Fibroblast of lung (primary cell): ENCODE results near the gene RRAGD. TPM values are rescaled to one million over a fixed set of nuclear protein-coding genes. Genes with fewer than 3 reads are reported as not detected.

Experiments
- DNase-seq, 2 donors: peaks; one replicate each; pipeline versions ENCODE4 v3.0.0 to v3.0.0-alpha.2; 2010; ENCODE audit warnings: low read depth in 2 of 2
- H2AFZ ChIP-seq: 2 replicates; pipeline ENCODE4 v1.5.1; 2012; ENCODE audit warnings: low read length, control low read depth, inconsistent platforms
- H3K27ac ChIP-seq: 2 replicates; pipeline ENCODE4 v1.5.1; 2011; ENCODE audit warnings: low read length, control low read depth; ENCODE audit not compliant: insufficient read depth
- H3K27me3 ChIP-seq: 2 replicates; pipeline ENCODE4 v1.5.1; 2011; ENCODE audit warnings: mild to moderate bottlenecking, low read length; ENCODE audit not compliant: control insufficient read depth, insufficient read depth
- H3K36me3 ChIP-seq: 2 replicates; pipeline ENCODE4 v1.5.1; 2011; ENCODE audit warnings: low read length; ENCODE audit not compliant: control insufficient read depth, insufficient read depth
- H3K4me1 ChIP-seq: 2 replicates; pipeline ENCODE4 v1.5.1; 2011; ENCODE audit warnings: low read length; ENCODE audit not compliant: control insufficient read depth, insufficient read depth; ENCODE audit errors: extremely low read depth
- H3K4me2 ChIP-seq: 2 replicates; pipeline ENCODE4 v1.5.1; 2011; ENCODE audit warnings: low read length, control low read depth; ENCODE audit not compliant: insufficient read depth; ENCODE audit errors: extremely low read depth
- H3K4me3 ChIP-seq, 4 experiments: fragments of 200-600 bp in 1 of 4; sonication (generic) in 1 of 4; replicated peaks in 1 of 4; 2 replicates each; pipeline ENCODE4 v1.5.1; 2011 to 2016; ENCODE audit warnings: low read length in 4 of 4, low read depth in 3 of 4, mild to moderate bottlenecking in 3 of 4, control low read depth in 2 of 4, inconsistent platforms in 1 of 4, mixed read lengths in 1 of 4; ENCODE audit not compliant: insufficient read depth in 1 of 4; ENCODE audit errors: control extremely low read depth in 1 of 4
- H3K79me2 ChIP-seq: 2 replicates; pipeline ENCODE4 v1.5.1; 2012; ENCODE audit warnings: mild to moderate bottlenecking, low read length, inconsistent platforms; ENCODE audit not compliant: control insufficient read depth, insufficient read depth
- H3K9ac ChIP-seq: 2 replicates; pipeline ENCODE4 v1.5.1; 2011; ENCODE audit warnings: mild to moderate bottlenecking, low read length, control low read depth; ENCODE audit not compliant: insufficient read depth
- H3K9me3 ChIP-seq: 2 replicates; pipeline ENCODE4 v1.5.1; 2012; ENCODE audit warnings: low read depth, low read length; ENCODE audit not compliant: control insufficient read depth, insufficient read depth
- H4K20me1 ChIP-seq: 2 replicates; pipeline ENCODE4 v1.5.1; 2011; ENCODE audit warnings: low read length; ENCODE audit not compliant: control insufficient read depth, insufficient read depth; ENCODE audit errors: extremely low read depth
- EZH2 ChIP-seq: IDR thresholded peaks from 2 replicates; pipeline ENCODE4 v1.5.1; 2012; ENCODE audit warnings: low read length, control low read depth, mild to moderate bottlenecking; ENCODE audit errors: missing control alignments
- polyA plus RNA-seq, 2 donors: library from polyadenylated mRNA; depleted of rRNA in 1 of 2; stranded (reverse) in 1 of 2; unstranded in 1 of 2; fragments of >200 nt; gene quantifications; 2 replicates each; pipeline ENCODE4 v1.2.1, GENCODE V29; 2011 to 2012; ENCODE audit warnings: missing spikeins in 1 of 2
- total RNA-seq: library from RNA; depleted of rRNA; stranded (reverse); fragments of >200 nt; gene quantifications from 2 replicates; pipeline ENCODE4 v1.2.1, GENCODE V29; 2014
- TF ChIP-seq, protein P1 (sequence below), 2 donors: IDR thresholded peaks in 1 of 2; conservative IDR thresholded peaks in 1 of 2; 1 replicate in 1 of 2; 2 replicates in 1 of 2; pipeline ENCODE4 v1.5.1; 2011 to 2012; ENCODE audit warnings: low read length in 2 of 2, control low read depth in 1 of 2, inconsistent platforms in 1 of 2, low read depth in 1 of 2, mild to moderate bottlenecking in 1 of 2

Gene RRAGD
- total and polyA plus RNA-seq, 2 donors (not counting 1 experiment from before 2014, with no cell fraction given): 0.07 to 1.8 TPM

GRCh38 chr6:89352278-89353117 is 59.6 kb downstream of the RRAGD start, which contains the start of gene UBE2J1:
Gene UBE2J1, minus strand, starts transcription at chr6:89352722. Its CDS starts 153 bp downstream, at chr6:89352569.
- peak within 1 kb of the TSS; percentile 72 for H3K4me2 ChIP-seq
- H3K79me2 ChIP-seq: peaks cover 46% of the 10 kb centered on the region
- no peaks in the 10 kb centered on the region for H3K4me1 ChIP-seq
- peak within 1 kb of the TSS; percentile 93 for H3K27ac ChIP-seq
- no peaks in the 10 kb centered on the region for H3K9me3 ChIP-seq
- H3K36me3 ChIP-seq: no peaks in the 10 kb centered on the region
- peak within 1 kb of the TSS; percentile 72 to 88 (median 76) for H3K4me3 ChIP-seq
- TF ChIP-seq, protein P1, sequence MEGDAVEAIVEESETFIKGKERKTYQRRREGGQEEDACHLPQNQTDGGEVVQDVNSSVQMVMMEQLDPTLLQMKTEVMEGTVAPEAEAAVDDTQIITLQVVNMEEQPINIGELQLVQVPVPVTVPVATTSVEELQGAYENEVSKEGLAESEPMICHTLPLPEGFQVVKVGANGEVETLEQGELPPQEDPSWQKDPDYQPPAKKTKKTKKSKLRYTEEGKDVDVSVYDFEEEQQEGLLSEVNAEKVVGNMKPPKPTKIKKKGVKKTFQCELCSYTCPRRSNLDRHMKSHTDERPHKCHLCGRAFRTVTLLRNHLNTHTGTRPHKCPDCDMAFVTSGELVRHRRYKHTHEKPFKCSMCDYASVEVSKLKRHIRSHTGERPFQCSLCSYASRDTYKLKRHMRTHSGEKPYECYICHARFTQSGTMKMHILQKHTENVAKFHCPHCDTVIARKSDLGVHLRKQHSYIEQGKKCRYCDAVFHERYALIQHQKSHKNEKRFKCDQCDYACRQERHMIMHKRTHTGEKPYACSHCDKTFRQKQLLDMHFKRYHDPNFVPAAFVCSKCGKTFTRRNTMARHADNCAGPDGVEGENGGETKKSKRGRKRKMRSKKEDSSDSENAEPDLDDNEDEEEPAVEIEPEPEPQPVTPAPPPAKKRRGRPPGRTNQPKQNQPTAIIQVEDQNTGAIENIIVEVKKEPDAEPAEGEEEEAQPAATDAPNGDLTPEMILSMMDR (conservative IDR thresholded peaks at IDR 0.05 in 1 of 2, IDR thresholded peaks at IDR 0.05 in 1 of 2; ENCODE audit: low read depth in 1 of 2, low read length in 2 of 2): no peak
- no peak for TF ChIP-seq EZH2
- H2AFZ ChIP-seq: peak within 1 kb of the TSS; percentile 63
- H3K27me3 ChIP-seq: no peaks in the 10 kb centered on the region
- H3K9ac ChIP-seq: peak within 1 kb of the TSS; percentile 98
- DNase-seq: peak; percentile 94 to 96
- H4K20me1 ChIP-seq: no peaks in the 10 kb centered on the region

GRCh38 chr6:89351671-89352277 is 60.3 kb downstream of the RRAGD start:
- peak overlapping the region; percentile 93 for H3K27ac ChIP-seq
- peaks cover 52% of the 10 kb centered on the region for H3K79me2 ChIP-seq
- H2AFZ ChIP-seq: peak overlapping the region; percentile 63
- no peaks in the 10 kb centered on the region for H4K20me1 ChIP-seq
- no peaks in the 10 kb centered on the region for H3K27me3 ChIP-seq
- no peaks in the 10 kb centered on the region for H3K9me3 ChIP-seq
- no peak for TF ChIP-seq EZH2
- TF ChIP-seq, protein P1 (conservative IDR thresholded peaks at IDR 0.05 in 1 of 2, IDR thresholded peaks at IDR 0.05 in 1 of 2; ENCODE audit: low read depth in 1 of 2, low read length in 2 of 2): no peak
- peak overlapping the region; percentile 98 for H3K9ac ChIP-seq
- peak overlapping the region; percentile 72 to 88 (median 76) for H3K4me3 ChIP-seq
- peak in 1 of 2 donors; percentile 21 for DNase-seq
- no peaks in the 10 kb centered on the region for H3K4me1 ChIP-seq
- H3K4me2 ChIP-seq: peak overlapping the region; percentile 60
- no peaks in the 10 kb centered on the region for H3K36me3 ChIP-seq

DNA sequence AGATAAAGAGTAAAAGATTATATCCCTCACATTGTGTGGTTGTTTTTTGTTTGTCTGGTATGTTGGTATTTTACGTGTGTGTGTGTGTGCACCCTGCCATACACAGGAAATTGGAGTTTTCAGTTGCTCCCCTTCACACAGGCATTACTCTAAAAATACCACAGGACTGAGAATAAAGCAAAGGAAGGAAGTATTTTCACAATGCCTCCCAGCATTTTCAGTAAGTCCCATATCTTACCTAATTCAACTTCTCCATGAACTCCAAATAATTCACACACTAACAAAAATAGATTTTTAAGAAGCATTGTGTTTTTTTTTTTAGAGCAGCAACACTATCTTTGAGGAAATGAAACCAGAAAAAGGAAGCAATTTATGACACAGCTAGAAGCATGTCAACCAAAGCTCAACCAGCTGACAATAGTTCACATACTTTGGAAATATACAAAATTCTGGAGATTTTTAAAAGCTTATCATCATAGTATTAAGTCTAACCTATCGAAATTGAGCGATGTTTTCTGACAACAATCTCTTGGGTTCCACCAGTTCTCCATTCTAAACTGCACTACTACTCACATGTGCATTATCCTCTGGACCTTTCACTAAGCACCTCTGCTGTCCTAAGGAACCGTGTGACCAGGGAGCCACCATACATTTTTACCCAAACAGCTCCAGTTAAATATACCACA is 61.6 kb downstream of the RRAGD start:
- Histone ChIP-seq H3K4me2 (peak overlapping the region; percentile 60), H2AFZ (no peak overlapping the region), H3K4me3 (peak overlapping the region in 3 of 4 experiments; percentile 17 to 78 (median 33)), H3K4me1 (no peaks in the 10 kb centered on the region), H3K9me3 (no peaks in the 10 kb centered on the region), H4K20me1 (no peaks in the 10 kb centered on the region), H3K9ac (no peak overlapping the region), H3K27me3 (no peaks in the 10 kb centered on the region), H3K79me2 (peaks cover 63% of the 10 kb centered on the region), H3K36me3 (no peaks in the 10 kb centered on the region), H3K27ac (no peak overlapping the region)
- peak in 1 of 2 donors; percentile 65 for DNase-seq
- no peak for TF ChIP-seq EZH2
- TF ChIP-seq, protein P1 (conservative IDR thresholded peaks at IDR 0.05 in 1 of 2, IDR thresholded peaks at IDR 0.05 in 1 of 2; ENCODE audit: low read depth in 1 of 2, low read length in 2 of 2): no peak
